ENCODE data around the gene LGMN.
"Not testable (repeated sequence)": the region's sequence is repeated elsewhere in the genome, so short reads cannot be mapped to it uniquely, and the experiment has no call there.

GRCh38 chr14:92768236-92768635 lies 19.8 kb upstream of the LGMN start:
- TF ChIP-seq CTCF (IDR thresholded peaks at IDR 0.05; ENCODE audit: insufficient read depth, low read length); POLR2AphosphoS5 (IDR thresholded peaks at IDR 0.05; ENCODE audit: low read depth); GABPA (IDR thresholded peaks at IDR 0.05; ENCODE audit: low read depth): not testable (repeated sequence)
